ENCODE results near the gene GALNT4.

Gene GALNT4

GRCh38 chr12:89523393-89523792, 1.2 kb downstream of the GALNT4 start:
- H3K79me2 ChIP-seq (ENCODE audit: control insufficient read depth, low read length): peaks cover 64% of the 10 kb centered on the region
- no peak overlapping the region for H3K4me3 ChIP-seq (ENCODE audit: low read length)
- H3K36me3 ChIP-seq (ENCODE audit: control insufficient read depth, low read length): peaks cover 28% of the 10 kb centered on the region

GRCh38 chr12:89521364-89522223, 3.0 kb downstream of the GALNT4 start:
- Histone ChIP-seq H3K4me2 (ENCODE audit: low read length) (peak overlapping the region; percentile 23), H3K4me3 (ENCODE audit: low read length) (no peak overlapping the region), H3K27ac (ENCODE audit: low read depth, low read length) (no peak overlapping the region)

More at GRCh38 chr12:89523393-89523792, 1.2 kb downstream of the GALNT4 start:
- peaks cover 15% of the 10 kb centered on the region for H3F3A ChIP-seq (ENCODE audit: control insufficient read depth, insufficient read depth)
- H3K9me3 ChIP-seq (ENCODE audit: control insufficient read depth, insufficient read depth, low read length): no peaks in the 10 kb centered on the region
- no peaks in the 10 kb centered on the region for H4K20me1 ChIP-seq (ENCODE audit: control insufficient read depth, insufficient read depth, low read depth, low read length)
- TF ChIP-seq EZH2phosphoT487 (IDR thresholded peaks at IDR 0.05; ENCODE audit: borderline replicate concordance, low read length) (no peak), CTCF (IDR thresholded peaks at IDR 0.05; ENCODE audit: low read depth, low read length, poor library complexity, severe bottlenecking) (no peak)
- no peak overlapping the region for H3K27ac ChIP-seq (ENCODE audit: low read depth, low read length)
- H3K4me2 ChIP-seq (ENCODE audit: low read length): peak overlapping the region; percentile 87
- H3K4me1 ChIP-seq (ENCODE audit: control insufficient read depth, low read length): peaks cover 37% of the 10 kb centered on the region
- H3K9me2 ChIP-seq (replicated peaks; ENCODE audit: control insufficient read depth, low read length): no peaks in the 10 kb centered on the region
- H3K27me3 ChIP-seq (ENCODE audit: control insufficient read depth, low read length): no peaks in the 10 kb centered on the region

GRCh38 chr12:89517720-89518119, 6.9 kb downstream of the GALNT4 start:
- H3K4me1 ChIP-seq (ENCODE audit: control insufficient read depth, low read length): peaks cover 14% of the 10 kb centered on the region
- H3K9me2 ChIP-seq (replicated peaks; ENCODE audit: control insufficient read depth, low read length): no peaks in the 10 kb centered on the region
- TF ChIP-seq CTCF (IDR thresholded peaks at IDR 0.05; ENCODE audit: low read depth, low read length, poor library complexity, severe bottlenecking): no peak
- no peaks in the 10 kb centered on the region for H3F3A ChIP-seq (ENCODE audit: control insufficient read depth, insufficient read depth)
- no peak overlapping the region for H3K4me3 ChIP-seq (ENCODE audit: low read length)
- H3K27ac ChIP-seq (ENCODE audit: low read depth, low read length): no peak overlapping the region
- peaks cover 52% of the 10 kb centered on the region for H3K79me2 ChIP-seq (ENCODE audit: control insufficient read depth, low read length)
- H3K36me3 ChIP-seq (ENCODE audit: control insufficient read depth, low read length): peaks cover 12% of the 10 kb centered on the region
- no peak overlapping the region for H3K4me2 ChIP-seq (ENCODE audit: low read length)
- no peaks in the 10 kb centered on the region for H3K27me3 ChIP-seq (ENCODE audit: control insufficient read depth, low read length)
- no peaks in the 10 kb centered on the region for H3K9me3 ChIP-seq (ENCODE audit: control insufficient read depth, insufficient read depth, low read length)
- no peaks in the 10 kb centered on the region for H4K20me1 ChIP-seq (ENCODE audit: control insufficient read depth, insufficient read depth, low read depth, low read length)

More at GRCh38 chr12:89521364-89522223, 3.0 kb downstream of the GALNT4 start:
- Histone ChIP-seq H3F3A (ENCODE audit: control insufficient read depth, insufficient read depth) (peaks cover 1% of the 10 kb centered on the region; the same call in 1 of the 2 replicates), H3K4me1 (ENCODE audit: control insufficient read depth, low read length) (peaks cover 33% of the 10 kb centered on the region), H3K27me3 (ENCODE audit: control insufficient read depth, low read length) (no peaks in the 10 kb centered on the region), H3K9me2 (replicated peaks; ENCODE audit: control insufficient read depth, low read length) (no peaks in the 10 kb centered on the region), H3K9me3 (ENCODE audit: control insufficient read depth, insufficient read depth, low read length) (no peaks in the 10 kb centered on the region), H4K20me1 (ENCODE audit: control insufficient read depth, insufficient read depth, low read depth, low read length) (no peaks in the 10 kb centered on the region), H3K36me3 (ENCODE audit: control insufficient read depth, low read length) (peaks cover 28% of the 10 kb centered on the region), H3K79me2 (ENCODE audit: control insufficient read depth, low read length) (peaks cover 70% of the 10 kb centered on the region)
- no peak for TF ChIP-seq EZH2phosphoT487 (IDR thresholded peaks at IDR 0.05; ENCODE audit: borderline replicate concordance, low read length)
- no peak for TF ChIP-seq CTCF (IDR thresholded peaks at IDR 0.05; ENCODE audit: low read depth, low read length, poor library complexity, severe bottlenecking)
